Mucosa of descending colon (tissue), 3 donors: ENCODE measurements around the gene IZUMO1. TPM values are rescaled to one million over a fixed set of nuclear protein-coding genes. Genes with fewer than 3 reads are reported as not detected.

ENCODE experiments used
- ATAC-seq: fragments of 200-7000 bp; cut with Tn5 transposase; one replicate; pipeline ENCODE4 v1.9.1; 2020; ENCODE audit warnings: mild to moderate bottlenecking, moderate library complexity
- DNase-seq, 3 donors: peaks; one replicate each; pipeline ENCODE4 v3.0.0-alpha.2; 2020
- H3K36me3 ChIP-seq: fragments of 200-600 bp; one replicate; pipeline ENCODE4 v1.8.0; 2021; ENCODE audit warnings: low read depth, mild to moderate bottlenecking
- H3K4me1 ChIP-seq: fragments of 200-600 bp; one replicate; pipeline ENCODE4 v1.8.0; 2021; ENCODE audit warnings: low read depth, mild to moderate bottlenecking
- H3K4me3 ChIP-seq: fragments of 200-600 bp; one replicate; pipeline ENCODE4 v1.8.0; 2021; ENCODE audit warnings: mild to moderate bottlenecking
- H3K9me3 ChIP-seq: fragments of 200-600 bp; one replicate; pipeline ENCODE4 v1.8.0; 2021; ENCODE audit warnings: mild to moderate bottlenecking
- intact Hi-C, 2 donors: fragments of 100-400 bp; cut with DNase I in 1 of 2; cut with micrococcal nuclease in 1 of 2; formaldehyde crosslinking; loops; one replicate each; pipeline versions ENCODE4 v1.11.0 to v1.11.1; 2022; cut with DNase I, micrococcal nuclease
- total RNA-seq, 3 donors: library from RNA; stranded (reverse); fragmentation: NEBNext Ultra II Directional in 2 of 3; extraction: Animal tissue kit (Norgen Biotek cat#: 25700) in 2 of 3; gene quantifications; one replicate each; pipeline versions ENCODE4 v1.2.1 to v1.2.4, GENCODE V29; 2021 to 2023
- TF ChIP-seq, protein P1 (sequence below): fragments of 200-600 bp; IDR thresholded peaks from one replicate; pipeline ENCODE4 v1.8.0; 2022; ENCODE audit warnings: antibody characterized with exemption, mild to moderate bottlenecking
- donor health status: DM: no; HTN: no; CAD: no; lungs with moderate emphysema.
- donor health status: DM: no; HTN: no; CAD: no.
- donor health status: DM: no; HTN: yes; CAD: no.

The IZUMO1 gene
- total RNA-seq, 3 donors from 2014 or later, result not detected

DNA sequence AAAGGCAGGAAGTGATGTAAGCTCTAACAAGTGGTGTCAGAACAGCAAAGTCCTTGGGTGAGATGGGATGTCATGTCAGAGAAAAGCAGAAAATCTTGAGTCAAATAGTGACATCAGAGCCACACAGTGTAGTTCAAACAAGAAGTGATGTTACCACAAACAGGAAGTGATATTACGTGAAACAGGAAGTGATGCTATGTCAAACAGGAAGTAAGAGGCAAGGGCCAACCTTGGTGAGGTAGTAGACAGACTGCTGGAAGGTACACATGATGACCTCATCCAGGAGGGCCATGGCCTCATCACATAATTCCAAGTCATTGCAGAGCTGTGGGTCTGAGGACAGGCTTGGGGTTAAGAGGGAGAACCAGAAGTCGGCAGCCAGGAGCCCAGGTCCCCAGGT, 20.2 kb downstream of the IZUMO1 start:
- Histone ChIP-seq H3K4me1 (no peaks in the 10 kb centered on the region), H3K4me3 (no peak overlapping the region), H3K36me3 (no peaks in the 10 kb centered on the region), H3K9me3 (peaks cover 6% of the 10 kb centered on the region)
- ATAC-seq (peak; percentile 17), DNase-seq (no peak)
- TF ChIP-seq, protein P1, sequence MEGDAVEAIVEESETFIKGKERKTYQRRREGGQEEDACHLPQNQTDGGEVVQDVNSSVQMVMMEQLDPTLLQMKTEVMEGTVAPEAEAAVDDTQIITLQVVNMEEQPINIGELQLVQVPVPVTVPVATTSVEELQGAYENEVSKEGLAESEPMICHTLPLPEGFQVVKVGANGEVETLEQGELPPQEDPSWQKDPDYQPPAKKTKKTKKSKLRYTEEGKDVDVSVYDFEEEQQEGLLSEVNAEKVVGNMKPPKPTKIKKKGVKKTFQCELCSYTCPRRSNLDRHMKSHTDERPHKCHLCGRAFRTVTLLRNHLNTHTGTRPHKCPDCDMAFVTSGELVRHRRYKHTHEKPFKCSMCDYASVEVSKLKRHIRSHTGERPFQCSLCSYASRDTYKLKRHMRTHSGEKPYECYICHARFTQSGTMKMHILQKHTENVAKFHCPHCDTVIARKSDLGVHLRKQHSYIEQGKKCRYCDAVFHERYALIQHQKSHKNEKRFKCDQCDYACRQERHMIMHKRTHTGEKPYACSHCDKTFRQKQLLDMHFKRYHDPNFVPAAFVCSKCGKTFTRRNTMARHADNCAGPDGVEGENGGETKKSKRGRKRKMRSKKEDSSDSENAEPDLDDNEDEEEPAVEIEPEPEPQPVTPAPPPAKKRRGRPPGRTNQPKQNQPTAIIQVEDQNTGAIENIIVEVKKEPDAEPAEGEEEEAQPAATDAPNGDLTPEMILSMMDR, result no peak
- intact Hi-C loops, result no loop called here

DNA sequence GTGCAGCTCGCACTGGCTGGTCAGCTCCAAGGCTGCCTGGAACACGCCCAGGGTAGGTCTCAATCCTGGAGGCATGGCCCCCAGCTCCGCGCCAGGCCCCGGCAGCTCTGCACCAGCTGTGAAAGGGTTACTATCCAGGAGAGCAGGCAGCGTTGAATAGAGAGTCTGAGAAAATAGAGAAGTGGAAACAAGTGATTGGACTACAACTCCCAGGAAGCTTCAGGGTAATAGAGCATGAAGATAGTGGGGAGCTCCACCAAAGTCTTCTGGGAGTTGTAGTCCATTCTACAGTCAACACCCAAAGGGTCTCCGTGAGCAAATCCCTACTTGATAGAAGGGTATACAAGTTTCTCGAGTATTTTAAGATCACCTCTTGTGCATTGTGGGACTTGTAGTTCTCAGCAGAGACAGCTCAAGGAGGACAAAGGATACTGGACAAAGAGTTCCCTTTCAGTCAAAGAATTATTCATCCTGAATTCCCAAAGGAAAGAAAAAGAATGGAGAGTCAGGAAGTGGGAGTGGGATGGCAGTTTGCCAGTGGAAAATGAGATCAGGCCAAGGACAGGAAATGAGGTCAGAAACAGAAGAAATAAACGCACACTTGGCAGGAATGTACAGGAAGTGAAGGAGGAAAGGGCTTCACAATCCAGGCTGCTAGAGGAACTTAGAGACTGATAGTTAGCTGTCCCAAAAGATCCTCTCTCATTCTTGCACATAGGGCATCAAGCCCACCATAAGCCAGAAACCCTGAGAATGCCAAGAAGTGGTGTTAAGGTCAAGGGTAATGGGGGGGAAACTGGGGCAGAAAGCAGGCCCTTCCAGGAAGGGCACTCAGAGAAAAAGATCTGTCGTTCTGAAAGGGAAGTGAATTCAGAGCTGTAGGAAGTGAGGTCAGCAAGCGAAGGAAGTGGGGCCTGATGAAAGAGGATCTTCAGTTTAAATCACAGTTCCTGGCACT, 21.6 kb downstream of the IZUMO1 start:
- DNase-seq (peak in 1 of 3 donors; percentile 22), ATAC-seq (peak; percentile 24)
- intact Hi-C loops, result no loop called here
- peaks cover 6% of the 10 kb centered on the region for H3K9me3 ChIP-seq
- H3K4me3 ChIP-seq, result no peak overlapping the region
- H3K4me1 ChIP-seq, result no peaks in the 10 kb centered on the region
- TF ChIP-seq, protein P1, result no peak
- H3K36me3 ChIP-seq, result no peaks in the 10 kb centered on the region

DNA sequence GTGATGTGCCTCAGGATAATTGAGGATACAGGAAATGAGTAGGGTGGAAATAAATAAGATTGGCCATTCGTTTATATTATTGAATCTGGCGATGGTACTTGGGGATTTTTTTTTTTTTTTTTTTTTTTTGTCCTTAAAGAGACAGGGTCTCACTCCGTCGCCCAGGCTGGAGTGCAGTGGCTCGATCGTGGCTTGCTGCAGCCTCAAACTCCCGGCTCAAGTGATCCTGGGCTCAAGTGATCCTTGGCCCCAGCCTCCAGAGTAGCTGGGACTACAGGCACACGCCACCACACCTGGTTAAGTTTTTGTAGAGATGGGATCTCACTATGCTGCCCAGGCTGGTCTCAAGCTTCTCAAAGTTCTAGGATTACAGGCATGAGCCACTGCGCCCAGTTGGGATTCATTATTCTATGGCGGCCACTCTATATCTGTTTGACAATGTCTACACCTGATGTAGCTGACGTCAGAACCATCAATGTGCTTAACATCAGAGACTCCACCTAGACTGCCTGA, 24.5 kb downstream of the IZUMO1 start:
- ATAC-seq (no peak), DNase-seq (no peak)
- H3K4me3 ChIP-seq, result no peak overlapping the region
- H3K4me1 ChIP-seq, result no peaks in the 10 kb centered on the region
- intact Hi-C loops, result no loop called here
- TF ChIP-seq, protein P1, result no peak
- peaks cover 6% of the 10 kb centered on the region for H3K9me3 ChIP-seq
- no peaks in the 10 kb centered on the region for H3K36me3 ChIP-seq

DNA sequence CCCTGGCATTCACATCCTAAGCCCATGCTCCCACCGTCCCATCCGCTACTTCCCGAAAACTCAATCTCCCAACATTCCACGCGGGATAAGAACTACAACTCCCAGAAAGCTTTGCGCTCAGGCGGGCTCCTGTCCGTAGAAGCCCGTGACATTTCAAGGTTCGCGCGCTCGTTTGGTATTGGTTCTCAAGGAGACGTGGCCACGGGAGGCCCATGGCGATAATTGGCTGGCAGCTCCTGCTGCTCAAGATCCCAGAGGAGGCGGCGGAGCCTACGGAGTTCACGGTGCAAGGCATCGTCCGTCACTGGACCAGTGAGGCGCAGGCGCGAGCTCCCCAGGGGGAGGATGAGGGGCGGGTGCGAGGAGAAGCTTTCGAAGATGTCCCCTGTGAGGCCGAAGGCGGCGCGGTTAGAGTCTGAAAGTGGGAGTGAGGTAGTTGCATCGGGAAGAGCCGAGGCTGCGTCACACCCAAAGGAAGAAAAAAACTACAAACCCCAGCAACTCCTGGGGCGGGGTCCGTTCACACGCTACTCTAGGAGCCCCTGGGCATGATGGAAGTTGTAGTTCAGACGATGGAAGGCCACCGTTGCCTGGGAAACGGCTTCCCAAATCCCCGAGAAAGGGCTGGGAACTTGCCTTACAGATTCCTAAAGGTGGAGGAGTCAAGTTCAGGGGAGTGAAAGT, 26.0 kb downstream of the IZUMO1 start:
- intact Hi-C loops, result no loop called here
- DNase-seq (peak; percentile 96 to 99 (median 99)), ATAC-seq (peak; percentile 95)
- peaks cover 6% of the 10 kb centered on the region for H3K4me1 ChIP-seq
- H3K36me3 ChIP-seq, result no peaks in the 10 kb centered on the region
- peak overlapping the region; percentile 9 for H3K4me3 ChIP-seq
- TF ChIP-seq, protein P1, result no peak
- H3K9me3 ChIP-seq, result peaks cover 3% of the 10 kb centered on the region

DNA sequence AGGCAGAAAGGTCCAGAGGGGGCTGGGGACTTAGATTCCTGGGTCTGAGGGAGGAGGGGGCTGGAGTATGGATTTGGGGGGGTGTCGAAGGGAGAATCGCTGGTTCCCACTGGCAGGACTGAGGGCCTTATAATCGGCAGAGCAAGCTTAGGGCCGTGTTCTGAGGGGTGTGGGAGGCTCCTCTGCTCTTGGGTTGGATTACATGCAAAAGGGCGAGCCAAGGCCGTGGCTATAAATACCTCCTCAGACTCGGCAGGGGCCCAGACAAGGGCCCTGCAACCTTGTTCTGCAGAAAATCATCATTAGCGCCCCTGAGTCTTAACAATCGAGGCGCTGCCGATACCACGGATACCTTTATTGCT, 26.5 kb downstream of the IZUMO1 start:
- H3K9me3 ChIP-seq, result peaks cover 3% of the 10 kb centered on the region
- peaks cover 12% of the 10 kb centered on the region for H3K4me1 ChIP-seq
- intact Hi-C loops, result no loop called here
- peak overlapping the region; percentile 9 for H3K4me3 ChIP-seq
- no peaks in the 10 kb centered on the region for H3K36me3 ChIP-seq
- TF ChIP-seq, protein P1, result no peak
- DNase-seq, result no peak
- ATAC-seq, result no peak
